ENCODE measurements around the gene BCAS1.

DNA sequence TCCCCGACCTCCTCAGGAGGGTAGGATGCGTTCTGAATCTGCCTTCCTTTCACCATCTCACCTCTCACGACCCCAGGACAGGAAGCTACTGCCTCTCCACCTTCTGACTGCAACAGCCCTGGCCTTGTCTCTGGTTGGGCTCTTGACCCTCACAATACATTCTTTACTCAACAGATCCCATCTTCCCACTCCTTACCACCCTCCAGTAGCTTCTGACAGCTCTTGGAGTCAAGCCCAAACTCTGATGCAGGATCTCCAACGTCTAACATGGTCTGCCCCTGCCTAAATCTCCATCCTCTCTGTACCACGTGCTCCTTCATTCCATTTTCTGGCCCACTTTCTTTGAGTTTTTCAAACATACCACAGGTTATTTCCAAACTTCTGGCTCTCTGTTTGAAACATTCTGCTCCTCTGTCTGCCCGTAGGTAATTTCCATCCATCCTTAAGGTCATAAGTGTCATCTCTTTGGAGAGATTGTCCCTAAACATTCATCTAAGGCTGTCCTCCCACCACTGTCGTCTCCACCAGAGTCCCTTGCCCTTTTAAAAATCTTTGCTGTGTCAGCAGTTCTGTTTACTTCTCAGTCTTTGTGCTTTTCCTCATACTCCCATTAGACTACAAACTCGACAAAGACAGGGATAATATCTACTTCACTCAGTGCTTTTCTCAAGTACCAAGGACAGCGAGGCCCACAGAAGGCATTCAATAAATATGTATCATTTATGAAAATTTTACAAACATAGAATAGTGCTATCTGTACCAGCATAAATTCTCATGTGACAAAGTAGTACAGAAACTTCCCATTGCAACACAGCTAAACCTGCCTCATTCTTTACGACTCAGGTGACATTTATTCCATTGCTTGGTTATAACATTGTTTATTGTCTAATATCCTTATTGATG lies 73.6 kb downstream of the BCAS1 start:
- TF ChIP-seq EZH2 (IDR thresholded peaks at IDR 0.05; ENCODE audit: borderline replicate concordance, insufficient read depth, low read depth, low read length, poor library complexity, severe bottlenecking), result no peak
- TF ChIP-seq, protein P1, sequence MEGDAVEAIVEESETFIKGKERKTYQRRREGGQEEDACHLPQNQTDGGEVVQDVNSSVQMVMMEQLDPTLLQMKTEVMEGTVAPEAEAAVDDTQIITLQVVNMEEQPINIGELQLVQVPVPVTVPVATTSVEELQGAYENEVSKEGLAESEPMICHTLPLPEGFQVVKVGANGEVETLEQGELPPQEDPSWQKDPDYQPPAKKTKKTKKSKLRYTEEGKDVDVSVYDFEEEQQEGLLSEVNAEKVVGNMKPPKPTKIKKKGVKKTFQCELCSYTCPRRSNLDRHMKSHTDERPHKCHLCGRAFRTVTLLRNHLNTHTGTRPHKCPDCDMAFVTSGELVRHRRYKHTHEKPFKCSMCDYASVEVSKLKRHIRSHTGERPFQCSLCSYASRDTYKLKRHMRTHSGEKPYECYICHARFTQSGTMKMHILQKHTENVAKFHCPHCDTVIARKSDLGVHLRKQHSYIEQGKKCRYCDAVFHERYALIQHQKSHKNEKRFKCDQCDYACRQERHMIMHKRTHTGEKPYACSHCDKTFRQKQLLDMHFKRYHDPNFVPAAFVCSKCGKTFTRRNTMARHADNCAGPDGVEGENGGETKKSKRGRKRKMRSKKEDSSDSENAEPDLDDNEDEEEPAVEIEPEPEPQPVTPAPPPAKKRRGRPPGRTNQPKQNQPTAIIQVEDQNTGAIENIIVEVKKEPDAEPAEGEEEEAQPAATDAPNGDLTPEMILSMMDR (IDR thresholded peaks at IDR 0.05), result no peak

All from B cell (primary cell).